Activated naive CD8-positive, alpha-beta T cell (primary cell): ENCODE data around the gene MMEL1.
"Not testable (repeated sequence)": the region's sequence is repeated elsewhere in the genome, so short reads cannot be mapped to it uniquely, and the experiment has no call there.

Experiments
- H3K27ac Mint-ChIP-seq: one replicate; pipeline ENCODE4 v1.8.0; 2021; ENCODE audit warnings: mixed read lengths
- H3K27me3 Mint-ChIP-seq: one replicate; pipeline ENCODE4 v1.8.0; 2021; ENCODE audit warnings: mixed read lengths
- H3K36me3 Mint-ChIP-seq: one replicate; pipeline ENCODE4 v1.8.0; 2021; ENCODE audit warnings: mixed read lengths
- H3K4me1 Mint-ChIP-seq: one replicate; pipeline ENCODE4 v1.8.0; 2021; ENCODE audit warnings: low read depth, mixed read lengths
- H3K4me3 Mint-ChIP-seq: one replicate; pipeline ENCODE4 v1.8.0; 2021; ENCODE audit warnings: mild to moderate bottlenecking, mixed read lengths
- H3K9me3 Mint-ChIP-seq: one replicate; pipeline ENCODE4 v1.8.0; 2021; ENCODE audit warnings: low read depth, mixed read lengths

MMEL1 gene

DNA sequence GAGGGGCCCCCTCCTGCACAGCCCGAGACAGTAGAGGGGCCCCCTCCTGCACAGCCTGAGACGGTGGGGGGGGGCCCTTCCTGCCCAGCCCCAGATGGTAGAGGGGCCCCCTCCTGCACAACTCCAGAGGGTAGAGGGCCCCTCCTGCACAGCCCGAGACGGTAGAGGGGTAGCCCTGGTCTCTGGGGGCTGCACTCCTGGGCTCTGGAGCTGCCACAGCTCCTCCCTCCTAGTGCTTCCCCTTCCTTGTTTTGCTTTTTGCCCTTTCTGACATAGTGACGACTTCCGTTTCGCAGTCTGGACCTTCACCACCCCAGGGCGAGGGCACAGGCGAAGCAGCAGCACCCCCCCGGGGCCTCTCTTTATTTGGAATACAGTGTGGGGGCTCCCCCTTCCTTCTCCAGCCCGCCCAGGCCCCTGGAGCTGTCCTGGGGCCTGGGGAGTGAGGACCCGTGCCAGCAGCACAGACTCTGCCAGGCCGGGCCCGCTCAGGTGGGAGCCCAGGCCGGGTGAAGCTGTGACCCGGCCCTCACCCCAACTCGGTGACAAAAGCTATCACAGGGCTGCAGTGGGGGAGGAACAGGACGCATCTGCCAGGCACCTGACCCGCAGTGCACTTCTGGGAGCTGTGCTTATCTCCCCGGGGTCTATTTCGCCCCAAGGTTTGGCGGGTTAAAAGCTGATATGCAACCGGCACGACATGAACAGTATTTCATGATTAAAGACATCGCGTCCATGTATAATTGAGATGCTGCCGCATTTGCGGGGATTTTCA lies 47.3 kb downstream of the MMEL1 start:
- peaks cover 42% of the 10 kb centered on the region for H3K4me1 Mint-ChIP-seq
- peaks cover 2% of the 10 kb centered on the region for H3K36me3 Mint-ChIP-seq
- H3K9me3 Mint-ChIP-seq = no peaks in the 10 kb centered on the region
- peak overlapping the region; percentile 93 for H3K27ac Mint-ChIP-seq
- H3K4me3 Mint-ChIP-seq = peak overlapping the region; percentile 87
- H3K27me3 Mint-ChIP-seq = no peaks in the 10 kb centered on the region

DNA sequence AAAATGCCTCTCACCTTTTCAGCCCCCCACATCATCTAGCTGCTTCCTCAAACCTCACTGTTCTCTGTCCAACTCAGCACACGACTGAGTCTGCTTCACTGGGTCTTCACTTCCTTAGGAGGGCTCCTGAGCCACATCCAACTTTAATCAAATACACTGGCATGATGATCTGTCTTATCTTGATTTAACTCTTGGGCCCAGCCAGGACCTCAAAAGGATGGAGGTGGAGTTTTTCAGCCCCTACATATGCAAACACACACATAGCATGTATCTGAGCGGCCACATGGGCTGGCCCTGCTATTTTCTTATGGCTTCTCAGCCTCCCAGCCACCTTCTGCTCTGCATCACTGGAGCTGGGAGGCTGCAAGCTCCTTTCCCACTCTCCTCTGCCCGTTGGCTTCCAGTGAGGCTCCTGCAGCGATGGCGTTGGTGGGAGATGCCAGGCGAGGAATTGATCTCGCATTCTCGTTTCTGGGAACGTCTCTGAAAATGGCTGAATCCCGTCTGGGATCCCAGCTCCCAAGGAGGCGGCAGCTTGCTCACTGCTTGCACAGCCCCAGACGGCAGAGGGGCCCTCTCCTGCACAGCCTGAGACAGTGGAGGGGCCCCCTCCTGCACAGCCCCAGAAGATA lies 48.0 kb downstream of the MMEL1 start:
- H3K27ac Mint-ChIP-seq = peak overlapping the region; percentile 93
- no peaks in the 10 kb centered on the region for H3K9me3 Mint-ChIP-seq
- H3K4me3 Mint-ChIP-seq = peak overlapping the region; percentile 87
- H3K36me3 Mint-ChIP-seq = peaks cover 2% of the 10 kb centered on the region
- no peaks in the 10 kb centered on the region for H3K27me3 Mint-ChIP-seq
- peaks cover 47% of the 10 kb centered on the region for H3K4me1 Mint-ChIP-seq

DNA sequence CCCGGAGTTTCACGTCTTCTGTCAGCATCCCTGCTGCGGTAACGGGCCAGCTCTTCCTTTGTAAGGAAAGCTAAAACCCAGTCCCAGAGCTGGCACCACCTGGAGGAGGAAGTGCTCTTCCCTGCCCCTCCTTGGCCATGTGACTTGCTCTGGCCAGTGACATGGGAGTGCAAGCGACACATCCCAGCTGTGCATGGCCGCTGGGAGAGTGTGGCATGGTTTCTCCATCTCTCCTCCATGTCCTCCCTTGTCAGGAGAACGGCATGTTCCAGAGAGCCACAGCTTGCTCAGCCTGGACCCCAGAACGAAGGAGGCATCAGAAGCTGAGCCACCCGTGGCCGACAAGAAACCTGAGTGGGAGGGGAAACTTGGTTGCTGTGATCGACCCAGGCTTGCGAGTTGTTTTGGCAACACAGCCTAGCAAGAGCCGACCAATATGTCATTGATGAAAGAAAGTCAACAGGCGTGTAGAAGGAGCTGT lies 48.9 kb downstream of the MMEL1 start:
- H3K9me3 Mint-ChIP-seq = no peaks in the 10 kb centered on the region
- H3K27me3 Mint-ChIP-seq = no peaks in the 10 kb centered on the region
- peak overlapping the region; percentile 87 for H3K4me3 Mint-ChIP-seq
- H3K4me1 Mint-ChIP-seq = peaks cover 52% of the 10 kb centered on the region
- H3K36me3 Mint-ChIP-seq = peaks cover 2% of the 10 kb centered on the region
- H3K27ac Mint-ChIP-seq = peak overlapping the region; percentile 93

DNA sequence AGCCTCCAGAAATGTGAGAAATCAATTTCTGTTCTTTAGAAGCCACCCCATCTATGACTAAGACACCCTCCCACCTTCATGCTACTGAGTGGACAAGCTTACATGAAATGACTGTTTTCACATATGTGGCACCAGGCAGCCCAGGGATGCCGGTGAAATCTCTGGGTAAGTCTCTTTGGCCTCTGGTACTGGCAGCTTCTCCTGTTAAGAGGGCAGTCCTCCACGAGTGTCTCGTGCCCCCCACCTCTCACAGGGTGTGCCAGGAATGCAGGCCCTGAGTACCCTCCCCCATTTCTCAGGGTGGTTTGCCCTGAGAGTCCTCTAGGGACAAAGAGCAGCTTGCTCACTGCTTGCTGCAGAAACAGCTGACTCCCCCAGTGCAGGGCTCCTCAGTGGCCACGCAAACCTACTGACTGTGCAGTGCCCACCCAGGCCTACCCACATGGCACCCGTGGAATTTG lies 49.5 kb downstream of the MMEL1 start:
- no peaks in the 10 kb centered on the region for H3K27me3 Mint-ChIP-seq
- H3K4me3 Mint-ChIP-seq = peak overlapping the region; percentile 87
- H3K4me1 Mint-ChIP-seq = peaks cover 57% of the 10 kb centered on the region
- H3K36me3 Mint-ChIP-seq = peaks cover 2% of the 10 kb centered on the region
- H3K27ac Mint-ChIP-seq = peak overlapping the region; percentile 93
- H3K9me3 Mint-ChIP-seq = no peaks in the 10 kb centered on the region

DNA sequence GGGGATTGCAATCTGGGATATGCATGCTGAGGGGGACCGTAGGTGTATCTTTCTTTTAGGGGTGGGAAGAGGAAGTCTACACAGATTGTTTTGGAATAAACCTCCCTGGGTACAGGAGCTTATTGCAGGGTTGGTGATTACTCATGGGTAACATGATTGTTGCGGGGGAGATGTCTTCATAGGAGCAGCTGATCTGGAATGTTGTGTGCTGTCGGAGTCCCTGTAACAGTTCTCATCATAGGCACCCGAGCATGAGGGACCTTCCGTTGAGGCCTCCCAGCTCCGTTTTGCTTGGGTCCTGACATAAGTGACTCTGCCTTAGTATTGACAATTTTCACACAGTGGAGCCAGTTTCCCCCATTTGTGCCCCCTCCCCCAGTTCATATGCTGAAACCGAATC lies 50.4 kb downstream of the MMEL1 start:
- Mint-ChIP-seq H3K4me1 (peaks cover 62% of the 10 kb centered on the region), H3K36me3 (peaks cover 2% of the 10 kb centered on the region), H3K27ac (peak overlapping the region; percentile 94), H3K27me3 (no peaks in the 10 kb centered on the region), H3K9me3 (no peaks in the 10 kb centered on the region), H3K4me3 (no peak overlapping the region)

DNA sequence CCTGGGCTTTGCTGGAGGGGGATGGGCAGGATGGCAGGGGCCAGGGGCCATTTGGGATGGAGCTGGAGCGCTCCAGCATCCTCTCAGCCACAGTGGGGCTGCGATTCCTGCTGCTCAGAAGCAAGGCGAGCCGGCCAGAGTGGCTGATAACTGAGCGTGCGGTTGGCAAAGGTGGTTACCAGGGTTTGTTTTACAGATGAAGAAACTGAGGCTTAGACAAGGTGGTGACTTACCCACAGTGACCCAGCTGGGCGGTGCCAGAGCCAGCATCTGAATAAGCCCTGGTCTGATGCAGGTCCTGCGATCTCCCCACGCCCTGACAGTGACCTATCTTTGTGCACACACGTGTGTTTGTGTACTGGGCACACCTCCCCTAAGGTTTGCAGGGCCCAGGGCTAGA lies 52.1 kb downstream of the MMEL1 start:
- Mint-ChIP-seq H3K9me3 (no peaks in the 10 kb centered on the region), H3K4me3 (peak overlapping the region; percentile 46), H3K4me1 (peaks cover 66% of the 10 kb centered on the region), H3K27me3 (no peaks in the 10 kb centered on the region), H3K27ac (peak overlapping the region; percentile 41), H3K36me3 (peaks cover 2% of the 10 kb centered on the region)

DNA sequence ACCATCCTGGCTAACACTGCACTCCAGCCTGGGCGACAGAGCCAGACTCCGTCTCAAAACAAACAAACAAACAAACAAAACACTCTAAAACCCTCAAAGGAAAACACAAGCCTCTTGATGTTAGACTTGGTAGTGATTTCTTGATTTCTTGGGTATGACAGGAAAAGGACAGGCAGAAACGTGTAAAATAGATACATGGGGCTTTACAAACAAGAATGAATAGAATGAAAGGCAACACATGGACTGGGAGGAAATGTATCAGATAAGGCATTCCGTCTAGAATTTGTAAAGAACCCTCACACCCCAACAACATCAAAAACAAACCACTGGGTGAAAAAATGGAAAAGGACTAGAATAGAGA lies 54.1 kb downstream of the MMEL1 start:
- Mint-ChIP-seq H3K4me3 (peak overlapping the region; percentile 58), H3K27me3 (no peaks in the 10 kb centered on the region), H3K9me3 (peaks cover 6% of the 10 kb centered on the region), H3K4me1 (peaks cover 53% of the 10 kb centered on the region), H3K27ac (peak overlapping the region; percentile 96), H3K36me3 (peaks cover 2% of the 10 kb centered on the region)

DNA sequence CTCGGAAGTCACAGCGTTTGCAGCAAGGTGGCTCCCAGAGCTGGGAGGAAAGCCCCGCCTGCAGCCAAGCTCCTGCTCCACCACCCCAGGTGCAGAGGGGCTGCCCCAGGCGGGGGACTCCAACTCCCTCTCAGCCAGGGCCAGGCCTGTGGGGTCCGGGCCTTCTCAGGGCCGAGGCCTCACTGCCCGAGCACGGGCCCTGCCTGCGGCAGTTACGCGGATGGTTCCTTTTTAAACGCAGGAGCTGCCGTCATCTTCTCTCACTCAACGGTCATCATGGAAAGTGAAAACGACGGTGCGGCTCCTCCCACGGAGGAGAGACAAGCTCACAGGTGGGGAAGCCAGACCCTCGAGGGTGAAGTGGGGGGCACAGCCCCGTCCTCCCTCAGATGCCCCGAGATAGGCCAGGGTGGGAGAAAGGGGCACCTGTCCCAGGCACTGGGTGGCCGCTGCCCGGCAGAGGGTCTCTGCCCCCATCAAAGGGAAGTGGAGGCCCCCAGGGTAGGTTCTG lies 55.2 kb downstream of the MMEL1 start:
- not testable (repeated sequence) for H3K36me3 Mint-ChIP-seq, H3K27me3 Mint-ChIP-seq, H3K9me3 Mint-ChIP-seq
- peak overlapping the region; percentile 63 for H3K4me3 Mint-ChIP-seq
- peak overlapping the region; percentile 96 for H3K27ac Mint-ChIP-seq
- H3K4me1 Mint-ChIP-seq = peaks cover 45% of the 10 kb centered on the region

DNA sequence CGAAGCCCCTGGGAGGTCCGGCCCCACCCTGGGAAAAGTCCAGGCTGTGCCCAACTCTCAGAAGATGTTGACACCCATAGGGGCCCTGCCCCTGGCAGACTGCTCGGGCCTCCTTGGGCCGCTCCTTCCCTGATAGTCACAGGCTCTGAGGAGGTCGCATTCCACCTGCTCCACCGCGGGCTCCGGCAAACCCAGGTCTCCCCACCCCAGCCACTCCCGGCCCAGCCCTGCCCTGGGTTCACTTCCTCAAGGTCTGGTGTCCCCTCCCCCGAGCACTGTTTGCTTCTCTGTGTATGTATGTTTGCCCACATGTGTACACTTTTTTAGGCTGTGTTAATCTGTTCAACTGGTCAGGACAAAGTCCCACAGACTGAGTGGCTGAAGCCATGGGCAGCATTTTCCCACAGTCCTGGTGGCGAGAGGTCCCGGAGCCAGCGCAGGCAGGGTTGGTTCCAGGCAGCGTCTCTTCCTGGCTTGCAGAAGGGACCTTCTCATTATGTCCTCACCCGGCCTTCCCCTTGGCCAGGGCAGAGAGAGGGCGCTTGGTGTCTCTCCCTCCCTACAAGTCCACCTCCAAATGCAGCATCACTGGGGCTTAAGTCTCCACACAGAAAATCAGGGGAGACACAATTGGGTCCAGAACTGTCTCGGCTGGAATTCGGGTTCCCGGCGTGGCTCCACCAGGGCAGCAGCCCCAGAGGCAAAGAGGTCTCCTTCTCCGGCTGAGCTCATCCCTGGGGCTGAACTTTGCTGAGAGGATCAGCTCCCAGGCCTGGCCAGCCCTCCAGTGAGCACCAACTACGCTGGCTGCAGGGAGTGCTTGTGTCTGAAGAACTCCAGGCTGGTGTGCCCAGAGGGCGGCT lies 56.8 kb downstream of the MMEL1 start:
- Mint-ChIP-seq H3K36me3 (peaks cover under 1% of the 10 kb centered on the region), H3K4me1 (peaks cover 32% of the 10 kb centered on the region), H3K4me3 (no peak overlapping the region), H3K27ac (peak overlapping the region; percentile 22), H3K9me3 (peaks cover 7% of the 10 kb centered on the region), H3K27me3 (no peaks in the 10 kb centered on the region)

DNA sequence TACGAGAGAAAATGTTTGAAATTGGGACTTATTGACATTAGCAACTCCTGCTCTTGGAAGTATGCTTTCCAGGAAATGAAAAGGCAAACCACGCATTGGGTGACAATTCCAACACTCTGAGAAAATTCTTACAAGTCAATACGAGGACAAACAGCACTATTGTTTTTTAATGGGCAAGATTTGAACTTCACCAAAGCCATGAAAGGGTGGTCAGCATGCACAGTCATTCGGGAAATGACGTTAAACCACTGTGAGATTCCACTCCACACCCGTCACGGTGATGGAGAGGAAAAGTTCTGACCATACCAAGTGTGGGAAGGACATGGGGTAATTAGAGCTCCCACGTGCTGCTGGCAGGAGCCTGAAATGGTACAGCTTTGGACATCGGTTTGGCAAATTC lies 58.5 kb downstream of the MMEL1 start:
- peaks cover 2% of the 10 kb centered on the region for H3K36me3 Mint-ChIP-seq
- H3K27me3 Mint-ChIP-seq = no peaks in the 10 kb centered on the region
- H3K4me1 Mint-ChIP-seq = peaks cover 19% of the 10 kb centered on the region
- no peak overlapping the region for H3K27ac Mint-ChIP-seq
- no peak overlapping the region for H3K4me3 Mint-ChIP-seq
- peaks cover 7% of the 10 kb centered on the region for H3K9me3 Mint-ChIP-seq

DNA sequence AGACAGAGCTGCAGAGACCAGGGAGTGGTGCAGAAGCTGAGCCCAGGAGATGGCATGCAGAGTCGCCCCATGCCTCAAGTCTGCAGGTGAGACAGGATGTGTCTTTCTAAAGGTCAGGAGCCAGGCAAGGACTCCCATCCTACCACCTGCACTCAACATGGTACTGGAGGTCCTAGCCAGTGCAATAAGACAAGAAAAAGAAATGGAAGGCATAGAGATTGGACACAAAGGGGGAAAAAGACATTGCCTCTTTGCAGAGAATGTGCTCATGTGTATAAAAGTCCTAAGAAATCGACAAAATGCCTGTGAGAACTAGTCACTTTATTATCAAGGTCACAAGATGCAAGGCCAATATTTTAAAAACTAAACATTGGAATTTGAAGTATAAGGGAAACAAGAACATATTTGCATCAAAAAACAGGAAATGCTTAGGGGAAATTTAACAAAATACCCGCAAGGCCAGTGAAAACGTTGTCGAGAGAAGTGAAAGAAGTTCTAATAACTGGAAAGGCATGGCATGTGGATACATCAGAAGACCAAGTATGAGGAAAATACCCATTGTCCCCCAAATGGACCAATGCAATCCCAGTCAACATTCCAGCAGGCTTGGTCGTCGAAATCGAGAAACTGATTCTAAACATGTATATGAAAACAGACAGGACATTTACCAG lies 59.4 kb downstream of the MMEL1 start:
- Mint-ChIP-seq H3K36me3 (peaks cover 2% of the 10 kb centered on the region), H3K27ac (no peak overlapping the region), H3K27me3 (no peaks in the 10 kb centered on the region), H3K9me3 (peaks cover 7% of the 10 kb centered on the region), H3K4me1 (peaks cover 12% of the 10 kb centered on the region), H3K4me3 (no peak overlapping the region)

DNA sequence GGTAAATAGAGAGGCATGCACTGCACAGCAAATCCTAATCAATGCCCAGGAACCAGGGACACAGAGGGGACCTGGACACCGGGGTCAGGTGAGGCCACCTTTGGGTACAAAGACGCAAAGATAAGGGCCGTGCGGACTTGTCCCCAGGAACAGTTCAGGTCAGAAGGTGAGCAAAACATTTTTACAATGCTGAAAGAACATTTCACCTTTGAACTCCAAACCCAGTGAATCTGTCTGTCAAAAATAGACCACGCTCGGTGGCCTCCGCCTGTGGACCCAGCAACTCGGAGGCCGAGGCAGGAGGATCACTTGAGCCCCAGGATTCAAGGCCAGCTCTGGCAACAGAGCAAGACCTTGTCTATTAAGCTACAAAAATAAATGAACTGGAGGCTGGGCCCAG lies 61.5 kb downstream of the MMEL1 start:
- Mint-ChIP-seq H3K27me3 (no peaks in the 10 kb centered on the region), H3K4me1 (peaks cover 3% of the 10 kb centered on the region), H3K9me3 (peaks cover 7% of the 10 kb centered on the region), H3K4me3 (no peak overlapping the region), H3K36me3 (peaks cover 2% of the 10 kb centered on the region), H3K27ac (no peak overlapping the region)

DNA sequence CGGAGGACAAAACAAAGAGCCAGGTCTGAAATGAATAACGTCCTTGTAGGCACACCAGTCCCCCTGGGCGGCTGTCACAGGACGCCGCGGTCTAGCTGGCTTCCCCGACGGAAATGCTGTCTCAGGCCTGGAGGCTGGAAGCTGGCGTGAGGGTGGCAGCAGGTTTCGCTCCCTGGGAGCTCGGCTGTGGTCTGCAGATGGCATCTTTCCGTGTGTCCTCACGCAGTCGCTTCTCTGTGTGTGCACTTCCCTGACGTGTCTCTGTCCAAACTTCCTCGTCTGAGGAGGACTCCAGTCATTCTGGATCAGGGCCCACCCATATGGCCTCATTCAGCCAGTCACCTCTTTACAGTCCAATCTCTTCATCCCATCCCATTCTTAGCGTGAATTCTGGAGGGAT lies 62.5 kb downstream of the MMEL1 start:
- peaks cover 2% of the 10 kb centered on the region for H3K36me3 Mint-ChIP-seq
- no peaks in the 10 kb centered on the region for H3K27me3 Mint-ChIP-seq
- peaks cover 3% of the 10 kb centered on the region for H3K4me1 Mint-ChIP-seq
- peaks cover 7% of the 10 kb centered on the region for H3K9me3 Mint-ChIP-seq
- no peak overlapping the region for H3K27ac Mint-ChIP-seq
- H3K4me3 Mint-ChIP-seq = no peak overlapping the region

DNA sequence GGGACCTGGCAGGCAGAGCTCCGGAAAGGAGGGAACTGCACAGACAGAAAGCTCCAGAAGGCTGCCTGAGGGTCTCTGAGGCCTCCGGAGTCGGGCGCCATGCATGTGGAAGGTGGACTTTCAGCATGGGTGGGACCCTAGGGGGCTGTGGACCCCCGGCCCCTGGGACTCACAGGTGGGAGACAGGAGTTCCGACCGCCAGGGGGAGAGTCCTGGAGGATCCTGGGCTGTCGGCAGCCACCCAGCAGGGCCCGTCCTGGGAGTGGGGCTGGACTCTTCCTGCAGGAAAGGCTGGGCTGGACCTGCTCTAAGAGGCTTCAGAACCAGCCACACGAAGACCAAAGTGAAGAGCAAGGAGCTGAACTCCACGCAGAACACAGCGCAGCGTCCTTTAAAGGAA lies 63.1 kb downstream of the MMEL1 start:
- not testable (repeated sequence) for H3K36me3 Mint-ChIP-seq, H3K4me3 Mint-ChIP-seq, H3K4me1 Mint-ChIP-seq, H3K27ac Mint-ChIP-seq, H3K27me3 Mint-ChIP-seq, H3K9me3 Mint-ChIP-seq
